ENCODE results near the gene ACSS2.

ACSS2 gene

GRCh38 chr20:34915749-34916455 lies 39.5 kb downstream of the ACSS2 start:
- no peak for DNase-seq

- DNase-seq = no peak
Measured at GRCh38 chr20:34916774-34917354, 40.5 kb downstream of the ACSS2 start.

- no peak for DNase-seq
Measured at GRCh38 chr20:34920055-34920454, 43.6 kb downstream of the ACSS2 start.

- DNase-seq = no peak
Measured at GRCh38 chr20:34921436-34921835, 45.0 kb downstream of the ACSS2 start.

GRCh38 chr20:34922654-34923381 lies 46.4 kb downstream of the ACSS2 start:
- no peak for DNase-seq

- no peak for DNase-seq
Measured at GRCh38 chr20:34923414-34923813, 47.0 kb downstream of the ACSS2 start.

- no peak for DNase-seq
Measured at GRCh38 chr20:34925341-34925740, 48.9 kb downstream of the ACSS2 start.

GRCh38 chr20:34925981-34926380 lies 49.6 kb downstream of the ACSS2 start:
- no peak for DNase-seq

GRCh38 chr20:34926581-34926980 lies 50.2 kb downstream of the ACSS2 start:
- DNase-seq = no peak

GRCh38 chr20:34927736-34928135 lies 51.3 kb downstream of the ACSS2 start:
- DNase-seq = no peak

GRCh38 chr20:34928411-34928810 lies 52.0 kb downstream of the ACSS2 start:
- no peak for DNase-seq

GRCh38 chr20:34931771-34932170 lies 55.4 kb downstream of the ACSS2 start:
- no peak for DNase-seq

GRCh38 chr20:34938466-34939163 lies 62.2 kb downstream of the ACSS2 start:
- no peak for DNase-seq

- no peak for DNase-seq
Measured at GRCh38 chr20:34940081-34940481, 63.7 kb downstream of the ACSS2 start.

GRCh38 chr20:34941226-34941625 lies 64.8 kb downstream of the ACSS2 start:
- no peak for DNase-seq

GRCh38 chr20:34942301-34942700 lies 65.9 kb downstream of the ACSS2 start:
- no peak for DNase-seq

GRCh38 chr20:34943808-34944567 lies 67.6 kb downstream of the ACSS2 start:
- no peak for DNase-seq

- DNase-seq = no peak
Measured at GRCh38 chr20:34945315-34946077, 69.1 kb downstream of the ACSS2 start.

GRCh38 chr20:34946661-34947060 lies 70.2 kb downstream of the ACSS2 start:
- DNase-seq = no peak

- DNase-seq = no peak
Measured at GRCh38 chr20:34947336-34947735, 70.9 kb downstream of the ACSS2 start.

- DNase-seq = no peak
Measured at GRCh38 chr20:34948030-34948429, 71.6 kb downstream of the ACSS2 start.

GRCh38 chr20:34949120-34949519 lies 72.7 kb downstream of the ACSS2 start:
- no peak for DNase-seq
